ENCODE results near the gene TMC1.

DNA sequence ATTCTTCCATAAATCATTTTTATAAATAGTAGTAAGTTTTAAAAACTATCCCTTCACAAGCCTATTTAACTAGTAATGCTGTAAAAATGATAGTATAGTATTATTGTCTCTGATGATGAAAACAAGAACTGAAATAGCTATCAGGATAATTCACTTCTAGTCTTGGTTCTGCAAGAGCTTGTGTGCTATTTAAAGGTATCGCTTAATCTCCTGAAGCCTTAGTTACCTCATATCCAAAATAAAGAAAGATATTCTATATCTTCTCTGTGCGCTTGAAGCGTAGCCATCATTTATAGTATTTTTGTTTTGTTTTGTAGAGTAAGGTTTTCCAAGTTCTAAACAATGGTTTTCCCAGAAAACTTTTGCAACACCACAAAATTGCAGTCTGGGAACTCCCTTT lies 180.1 kb downstream of the TMC1 start:
- no peak for TF ChIP-seq CTCF (IDR thresholded peaks at IDR 0.05; ENCODE audit: low read depth, low read length)
- TF ChIP-seq POLR2A (IDR thresholded peaks at IDR 0.05; ENCODE audit: extremely low read depth, insufficient read length): no peak
- no peak for TF ChIP-seq MYC (IDR thresholded peaks at IDR 0.05; ENCODE audit: low read depth, low read length)

Measured in NB4 (cell line).